Kidney tubule cell (primary cell): Measurements from ENCODE around the gene PTGER2.

Experiments used
- DNase-seq: peaks from one replicate; pipeline ENCODE4 v3.0.0-alpha.2; 2018; ENCODE audit warnings: low spot score

Gene PTGER2

DNA sequence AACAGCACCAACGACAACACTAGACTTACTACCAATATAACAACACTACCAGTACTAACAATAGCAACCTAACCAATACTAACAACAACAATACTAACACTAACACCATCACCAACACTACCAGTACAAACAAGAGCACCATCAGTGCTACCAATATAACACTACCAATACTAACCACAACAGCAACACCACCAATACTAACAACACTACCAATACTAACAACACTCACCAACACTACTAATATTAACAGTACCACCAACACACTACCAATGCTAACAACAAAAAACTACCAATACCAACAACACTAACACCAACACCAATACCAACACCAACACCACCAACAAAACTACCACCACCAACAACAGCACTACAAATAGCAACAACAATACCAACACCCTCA is 25.1 kb downstream of the PTGER2 start:
- no peak for DNase-seq

DNA sequence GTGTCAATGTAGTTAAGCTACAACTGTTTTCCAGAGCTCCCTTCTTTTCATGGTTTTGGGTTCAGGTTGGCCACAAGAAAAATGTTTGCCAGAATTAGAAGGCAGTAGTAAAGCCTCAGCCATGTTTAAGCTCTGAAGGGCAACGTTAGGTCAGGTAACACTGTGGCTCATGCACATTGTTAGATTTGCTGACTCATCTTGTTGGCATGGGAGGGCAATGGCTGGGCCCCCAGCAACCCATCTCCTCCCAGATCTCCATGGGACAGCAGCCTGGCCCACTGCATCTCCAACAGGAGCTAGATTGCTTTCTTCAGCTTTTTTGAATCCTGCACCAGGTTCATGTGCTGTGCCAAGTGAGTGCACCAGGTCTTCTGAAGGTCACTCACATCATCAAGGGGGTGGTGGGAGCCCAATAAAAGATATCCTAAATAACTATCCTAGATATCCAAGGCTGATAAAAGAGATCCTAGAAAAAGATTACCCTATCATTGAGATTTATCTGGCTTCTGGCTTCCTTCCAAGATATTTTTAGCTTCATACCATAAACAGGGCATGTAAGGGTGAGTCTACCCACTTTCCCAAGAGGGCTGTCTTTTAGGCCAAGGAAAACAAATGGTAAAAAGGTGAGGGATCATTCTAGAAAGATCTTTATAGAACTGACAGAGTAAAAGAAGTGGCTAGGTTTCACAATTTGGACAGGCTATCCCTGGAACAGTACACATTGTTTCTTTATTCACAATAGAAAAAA is 28.9 kb downstream of the PTGER2 start:
- peak; percentile 85 for DNase-seq

DNA sequence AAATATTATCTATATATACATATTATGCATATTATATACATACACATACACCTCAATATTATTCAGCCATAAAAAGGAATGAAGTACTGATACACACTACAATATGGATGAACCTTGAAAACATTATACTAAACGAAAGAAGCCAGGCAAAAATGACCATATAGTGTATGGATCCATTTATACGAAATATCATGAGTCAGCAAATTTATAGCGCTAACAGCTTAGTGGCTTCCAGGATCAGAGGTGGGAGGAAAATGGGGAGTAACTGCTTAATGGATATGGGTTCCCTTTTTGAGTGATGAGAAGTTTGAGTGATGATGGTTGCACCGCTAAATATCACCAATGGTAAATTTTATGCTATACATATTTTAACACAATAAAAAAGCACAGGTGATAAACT is 32.7 kb downstream of the PTGER2 start:
- DNase-seq = no peak

DNA sequence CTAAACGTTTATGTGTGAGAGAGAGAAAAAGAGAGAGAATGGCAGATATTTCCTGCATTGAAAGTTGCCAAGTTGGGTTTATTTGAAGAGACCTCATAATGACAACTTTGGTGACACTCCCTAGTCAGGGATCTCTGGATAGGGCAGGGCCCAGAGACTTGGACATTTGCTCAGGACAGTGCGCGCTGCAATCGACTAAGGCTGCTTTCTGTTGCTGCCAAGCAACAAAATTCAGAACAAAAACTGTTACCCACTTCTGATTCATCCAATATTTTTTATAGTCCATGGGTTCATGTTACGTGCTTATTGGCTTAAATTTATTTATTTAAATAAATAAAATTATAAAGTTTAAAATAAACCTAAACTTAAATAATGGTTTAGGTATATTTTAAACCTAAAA is 34.2 kb downstream of the PTGER2 start:
- DNase-seq = peak; percentile 47

DNA sequence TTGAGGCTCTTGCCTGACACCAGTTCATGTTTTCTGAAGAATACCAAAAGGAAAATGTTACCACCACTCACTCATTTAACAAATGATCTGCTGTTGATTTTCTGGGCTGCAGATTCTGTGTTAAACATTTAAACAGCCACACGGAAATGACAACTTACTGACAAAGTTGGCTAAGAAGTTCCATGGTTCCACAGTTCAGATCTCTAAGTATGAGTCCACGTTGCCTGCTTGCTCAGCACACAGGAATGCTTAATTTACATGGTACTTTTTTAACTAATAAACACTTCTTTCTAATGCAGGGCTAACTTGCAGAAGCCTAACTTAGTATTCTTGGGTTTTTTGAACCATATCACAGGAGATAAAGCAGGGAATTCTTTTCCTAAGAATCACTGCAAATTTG is 34.7 kb downstream of the PTGER2 start:
- peak; percentile 82 for DNase-seq

DNA sequence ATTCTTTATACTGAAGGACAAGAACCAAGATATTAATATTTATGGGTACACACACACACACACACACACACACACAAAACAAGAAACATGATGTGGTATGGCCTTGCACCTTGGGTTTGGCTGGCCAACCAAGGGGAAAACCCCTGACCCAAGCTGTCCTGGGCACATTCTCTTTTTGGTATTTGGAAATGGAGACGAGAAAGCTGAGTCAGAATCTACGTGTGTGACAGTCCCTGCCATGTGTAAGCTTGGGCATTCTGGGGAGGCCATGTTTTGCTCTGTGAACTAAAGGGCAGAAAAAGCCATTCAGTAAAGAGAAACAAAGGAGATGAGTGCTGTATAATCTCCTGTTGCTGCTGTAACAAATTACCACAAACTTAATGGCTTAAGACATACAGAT is 35.6 kb downstream of the PTGER2 start:
- DNase-seq = peak; percentile 77

DNA sequence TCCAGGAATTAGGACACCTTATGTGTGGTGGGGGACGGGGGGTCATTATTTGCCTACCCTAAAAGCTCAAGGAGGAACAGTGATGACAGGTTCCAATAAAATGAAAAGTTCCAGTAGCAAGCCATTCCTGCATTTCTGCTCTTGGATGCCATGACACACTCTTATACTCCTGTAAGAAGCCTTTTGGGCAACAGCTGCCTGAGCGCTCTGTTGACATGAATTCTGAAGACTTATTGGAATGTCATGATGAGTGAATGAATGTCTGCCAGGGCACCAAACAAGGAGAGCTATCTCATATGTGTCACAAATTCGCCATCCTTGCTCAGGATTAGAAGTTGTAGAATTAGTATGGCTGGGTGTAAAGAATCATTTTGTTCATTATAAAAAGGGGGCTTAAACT is 36.3 kb downstream of the PTGER2 start:
- DNase-seq = peak; percentile 32

DNA sequence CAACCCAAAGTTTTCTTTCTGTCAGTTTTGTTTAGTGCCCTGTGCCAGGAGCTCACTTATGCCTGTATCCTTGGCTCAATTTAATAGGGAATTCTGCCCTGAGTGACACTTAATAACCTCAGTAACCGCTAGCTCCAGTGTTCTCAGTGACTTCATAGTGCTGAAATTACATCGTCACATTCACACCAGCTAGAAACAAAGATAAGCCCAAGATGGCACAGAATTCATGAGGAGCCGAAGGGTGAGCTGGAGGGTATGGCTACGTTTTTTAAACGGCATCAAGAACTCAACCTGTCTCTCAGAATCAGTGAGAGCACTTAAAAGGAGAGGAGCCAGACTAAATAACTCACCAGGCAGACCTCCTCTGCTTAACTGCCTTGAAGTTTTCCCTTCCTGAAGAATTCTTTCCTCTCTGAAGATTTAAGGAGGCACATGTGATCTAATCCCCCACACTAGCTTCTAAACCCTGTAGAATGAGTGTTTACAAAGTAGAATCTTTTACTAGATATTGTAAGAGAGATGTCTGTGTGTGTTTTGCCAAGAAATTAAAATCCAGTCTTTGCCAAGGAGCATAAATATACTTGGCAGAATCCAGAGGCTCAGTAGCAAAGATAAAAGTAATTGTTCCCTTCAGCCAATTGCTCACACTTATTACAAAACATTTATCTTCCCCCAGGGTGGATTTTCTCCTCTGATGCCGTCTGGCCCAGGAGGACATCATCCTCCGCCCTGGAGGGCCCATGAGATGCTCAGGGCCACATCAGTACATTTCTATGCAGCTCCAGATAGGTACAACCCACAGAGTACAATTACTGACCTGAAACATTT is 37.3 kb downstream of the PTGER2 start:
- DNase-seq = peak; percentile 55

DNA sequence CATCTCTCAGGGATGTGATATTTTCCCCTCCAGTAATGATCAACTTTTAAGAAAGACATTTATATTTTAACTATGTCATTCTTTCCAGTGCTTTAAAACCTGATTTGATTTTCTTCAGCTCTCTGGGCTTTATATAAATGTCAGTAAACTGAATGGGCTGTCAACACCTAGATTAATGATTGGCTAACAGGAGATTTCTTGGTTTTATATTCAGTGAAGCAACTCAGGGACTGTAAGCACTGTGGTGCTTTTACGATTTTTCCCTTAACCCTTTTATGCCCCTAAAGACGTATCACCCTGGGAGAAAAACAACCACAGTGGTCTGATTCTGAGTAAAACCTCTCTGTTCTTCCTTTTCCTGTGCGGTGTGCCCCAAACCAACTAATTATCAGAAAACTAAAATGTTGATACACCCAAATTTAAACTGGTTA is 38.0 kb downstream of the PTGER2 start:
- DNase-seq = peak; percentile 87

DNA sequence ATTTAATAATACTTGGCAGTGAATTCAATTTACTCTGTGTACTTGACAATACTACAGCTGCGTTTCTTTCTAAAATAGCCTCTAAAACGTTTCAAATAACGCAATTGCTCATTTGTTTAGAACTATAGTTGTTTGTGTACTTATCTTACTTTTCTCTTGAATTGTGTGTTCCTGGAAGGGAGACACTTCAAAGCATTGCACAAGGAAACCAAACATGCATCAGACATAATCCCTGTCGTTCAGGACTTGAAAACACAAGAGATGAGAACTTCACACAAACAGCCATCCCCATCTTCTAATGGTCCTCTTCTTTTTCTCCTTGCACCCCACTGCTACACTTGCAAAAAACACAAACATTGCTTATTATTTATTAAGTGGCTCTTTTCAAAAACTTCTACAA is 38.5 kb downstream of the PTGER2 start:
- DNase-seq = no peak

DNA sequence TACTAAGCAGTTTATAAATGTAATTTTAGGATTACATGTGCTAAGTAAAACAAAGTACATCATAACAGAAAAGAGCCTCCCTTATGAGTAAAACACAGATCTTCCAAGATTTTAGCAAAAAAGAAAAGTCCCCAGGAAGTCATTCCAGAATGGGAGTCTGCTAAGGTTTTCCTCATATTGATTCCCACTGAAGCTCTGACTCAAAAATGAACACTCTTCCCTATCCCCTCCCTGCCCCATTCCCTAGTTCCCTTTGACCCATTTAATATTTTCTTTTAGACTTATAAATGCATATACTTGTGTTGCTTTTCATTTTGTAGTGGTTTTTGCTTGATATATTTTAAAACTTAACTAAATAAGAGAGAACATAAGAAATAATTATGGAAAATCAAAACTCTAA is 40.1 kb downstream of the PTGER2 start:
- peak; percentile 50 for DNase-seq

DNA sequence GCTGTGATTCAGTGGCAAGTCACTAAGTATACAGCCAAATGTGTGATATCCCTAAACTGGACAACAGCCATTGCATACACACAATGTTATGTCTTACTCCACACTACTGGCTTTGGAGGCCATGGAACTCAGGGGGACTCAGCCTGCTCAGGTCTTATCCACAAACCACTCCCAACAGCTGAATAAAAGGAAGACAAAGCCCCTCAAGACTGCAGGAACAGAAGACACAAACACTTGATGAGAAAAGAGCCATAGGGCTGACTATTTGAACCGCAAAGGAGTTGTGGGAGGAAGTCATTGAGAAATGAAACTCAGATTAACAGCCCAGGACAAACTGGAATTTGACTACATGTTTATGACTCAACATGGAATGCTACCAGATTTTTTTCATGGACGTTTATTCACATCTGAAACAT is 40.9 kb downstream of the PTGER2 start:
- peak; percentile 91 for DNase-seq

DNA sequence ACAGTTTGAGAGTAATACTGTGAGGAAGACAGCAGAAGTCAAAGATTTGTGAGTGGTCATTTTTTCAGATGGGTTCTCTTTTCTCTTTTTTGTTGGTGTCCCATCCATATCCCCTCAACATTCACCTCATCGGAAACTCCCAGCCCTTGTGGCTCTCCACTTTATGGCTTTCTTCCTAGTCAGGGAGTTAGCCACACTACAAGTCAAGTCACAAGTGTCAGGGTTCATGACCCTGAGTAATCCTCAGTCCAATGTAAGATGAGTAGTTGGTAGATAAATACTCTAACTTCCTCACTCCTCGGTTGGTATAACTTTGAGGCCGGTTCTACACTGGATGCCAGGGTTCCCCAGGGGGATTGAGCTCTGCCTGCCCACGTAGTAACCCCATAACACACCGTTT is 41.4 kb downstream of the PTGER2 start:
- DNase-seq = peak; percentile 58

DNA sequence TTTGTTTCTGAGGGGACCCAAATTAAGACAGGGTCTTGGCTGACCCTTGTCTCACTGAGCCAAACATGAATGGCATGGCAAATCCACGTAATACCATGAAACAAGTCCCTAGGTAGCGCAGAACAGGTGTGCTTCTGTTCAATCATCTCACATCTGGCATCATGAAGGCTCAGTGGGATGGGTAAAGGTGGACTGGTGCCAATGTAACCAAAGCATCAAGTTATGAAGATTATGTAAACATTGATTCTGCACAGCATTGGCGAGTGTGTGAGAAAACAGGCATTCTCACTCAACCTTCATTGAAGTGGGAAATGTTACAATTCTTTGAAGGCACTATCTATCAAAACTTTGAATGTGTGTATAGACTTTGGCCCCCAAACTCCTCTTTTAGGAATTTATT is 41.9 kb downstream of the PTGER2 start:
- DNase-seq = no peak

DNA sequence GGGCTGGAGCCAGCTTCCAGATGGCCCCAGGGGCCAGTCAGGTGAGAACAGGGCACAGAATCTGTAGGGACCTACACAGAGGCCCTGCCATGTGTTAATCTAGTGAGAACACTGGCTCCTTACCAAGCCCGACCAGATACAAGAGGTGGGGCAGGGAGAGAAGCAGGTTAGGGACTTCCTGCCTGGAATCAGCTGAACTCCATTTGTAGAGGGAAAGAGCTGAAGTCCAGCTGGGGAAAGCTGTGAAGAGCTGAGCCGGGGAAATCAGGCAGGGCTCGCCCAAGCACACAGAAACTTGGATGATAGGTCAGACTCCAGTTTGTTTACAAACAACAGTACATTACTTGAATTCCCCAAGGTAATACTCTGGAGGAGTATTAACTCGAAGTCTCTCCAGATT is 46.7 kb downstream of the PTGER2 start:
- DNase-seq = no peak

DNA sequence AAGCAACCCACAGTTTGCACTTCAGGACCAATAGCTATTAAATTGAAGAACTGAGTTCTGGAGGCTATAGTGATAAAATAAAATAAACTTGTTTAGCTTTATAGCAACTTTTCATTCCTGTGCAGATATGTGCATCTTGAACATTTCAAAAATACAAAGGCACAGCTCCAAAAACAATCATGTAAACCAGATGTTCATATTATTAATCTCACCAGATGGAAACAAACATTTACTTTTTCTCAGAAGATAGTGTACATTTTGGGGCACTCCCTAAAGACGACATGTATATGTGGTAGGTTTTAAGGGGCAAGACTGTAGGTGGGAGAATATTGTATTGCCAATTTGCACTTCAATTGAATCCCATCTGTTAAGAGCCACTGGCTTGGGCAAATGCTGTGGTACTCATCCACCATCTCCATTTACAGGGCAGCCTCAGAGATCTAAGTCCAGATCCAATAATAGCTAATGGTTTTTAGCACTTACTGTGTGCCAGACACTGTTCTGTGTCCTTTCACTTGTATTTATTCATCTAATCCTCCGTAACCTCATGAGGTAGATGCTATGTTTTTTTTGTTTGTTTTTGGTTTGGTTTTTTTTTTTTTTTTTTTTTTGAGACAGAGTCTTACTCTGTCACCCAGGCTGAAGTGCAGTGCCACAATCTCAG is 49.1 kb downstream of the PTGER2 start:
- no peak for DNase-seq

DNA sequence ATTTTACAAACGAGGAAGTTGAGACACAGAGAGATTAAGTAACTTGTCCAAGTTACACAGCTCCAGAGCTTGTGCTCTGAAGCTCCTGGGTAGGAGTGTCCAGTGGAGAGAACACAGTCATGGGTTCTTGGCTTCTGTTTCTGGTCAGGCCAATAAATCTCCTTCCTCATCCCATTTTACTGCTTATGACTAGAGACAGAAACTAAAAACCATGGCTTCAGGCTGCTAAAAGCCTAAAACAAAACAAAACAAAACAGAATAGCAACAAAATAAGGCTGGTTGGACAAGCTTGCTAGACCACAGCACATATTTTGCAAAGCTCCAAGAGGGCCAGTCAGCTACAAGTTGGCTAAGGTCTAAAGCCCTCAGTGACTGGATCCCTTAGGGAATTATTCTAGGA is 49.8 kb downstream of the PTGER2 start:
- no peak for DNase-seq

DNA sequence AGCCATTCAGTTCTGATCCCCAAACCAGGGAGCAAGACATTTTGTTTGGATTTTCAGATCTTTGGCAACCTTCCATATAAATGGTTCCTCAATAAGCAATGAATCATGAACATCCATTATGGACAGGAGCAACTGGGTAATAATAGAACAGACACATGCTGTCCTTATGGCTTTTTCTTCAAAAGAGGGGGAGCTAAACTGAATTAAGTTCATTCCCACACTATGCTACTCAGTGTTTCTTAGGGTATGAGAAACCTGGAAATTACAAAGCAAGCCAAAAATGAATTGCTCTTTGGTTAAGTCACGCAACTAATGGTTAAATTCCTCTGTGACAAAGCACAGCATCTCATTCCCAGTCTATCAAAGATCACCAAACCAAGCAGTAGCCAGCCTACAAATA is 51.0 kb downstream of the PTGER2 start:
- no peak for DNase-seq

DNA sequence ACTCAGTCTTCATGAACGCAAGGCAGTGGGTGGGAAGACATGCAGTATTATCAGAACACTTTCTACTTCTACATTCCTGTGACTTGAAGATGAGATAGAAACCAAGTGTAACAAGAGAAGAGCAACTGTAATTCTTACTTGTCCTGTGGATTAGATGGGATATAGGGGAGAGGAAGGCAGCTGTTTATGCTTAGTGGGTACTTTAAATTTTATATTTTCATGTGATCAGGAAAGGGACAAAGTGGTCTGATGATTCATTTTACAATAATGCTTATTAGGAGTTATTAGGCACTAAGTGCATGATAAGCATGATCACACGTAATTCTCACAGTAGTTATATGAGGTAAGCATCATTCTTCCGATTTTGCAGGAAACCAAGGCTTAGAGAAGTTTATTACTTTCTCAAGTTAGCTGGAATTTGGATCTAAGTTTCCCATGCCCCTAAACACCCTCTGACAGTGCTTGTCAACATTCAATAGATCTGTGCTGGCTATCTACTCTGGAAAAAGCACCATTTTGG is 52.7 kb downstream of the PTGER2 start:
- DNase-seq = no peak

DNA sequence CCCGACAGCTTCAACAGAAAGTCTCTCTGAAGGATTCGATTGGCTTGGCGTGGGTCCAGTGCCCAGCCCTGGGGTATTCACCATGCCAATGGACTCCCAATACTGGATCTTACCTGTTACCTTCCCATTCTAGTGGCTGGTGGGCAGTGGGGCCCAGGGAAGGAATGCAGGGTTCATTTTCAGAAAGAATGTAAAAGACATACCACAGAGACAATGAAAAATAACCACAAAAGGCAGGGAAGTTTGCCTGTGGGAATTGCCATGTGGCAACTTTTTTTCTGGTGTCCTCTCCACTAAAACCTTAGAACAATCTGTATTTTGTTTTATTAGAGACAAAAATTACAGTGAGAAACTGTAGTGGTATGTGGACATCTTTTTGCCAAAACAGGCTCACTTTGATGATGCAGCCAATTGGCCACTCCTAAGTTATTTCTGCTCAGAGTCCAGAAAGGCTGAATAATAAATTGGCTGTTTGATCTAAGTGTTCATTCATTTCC is 55.2 kb downstream of the PTGER2 start:
- peak; percentile 33 for DNase-seq

DNA sequence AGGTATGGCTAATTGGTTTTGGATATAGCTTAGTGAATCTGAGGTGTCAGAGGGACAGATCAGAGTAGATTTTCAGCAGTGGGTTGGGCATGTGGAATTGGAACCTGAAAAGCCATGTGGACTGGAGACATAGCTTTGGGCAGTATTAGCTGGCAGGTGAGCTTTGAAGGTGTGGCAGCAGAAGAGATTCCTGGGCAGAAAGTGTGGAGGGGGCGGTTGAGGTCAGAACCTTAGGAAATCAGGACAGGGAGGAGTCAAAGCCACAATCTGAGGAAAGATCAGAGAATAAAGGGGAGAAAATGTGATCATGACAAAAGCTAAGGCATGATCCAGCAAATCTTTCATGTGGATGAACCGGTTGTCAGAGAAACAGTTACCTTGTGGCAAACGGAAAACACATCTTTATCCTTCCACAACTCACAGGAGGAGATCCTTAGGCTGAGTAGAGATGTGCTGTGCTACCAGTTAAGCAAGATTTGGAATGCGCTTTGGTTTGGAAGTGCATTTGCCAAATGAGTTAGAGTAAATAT is 56.4 kb downstream of the PTGER2 start:
- no peak for DNase-seq

DNA sequence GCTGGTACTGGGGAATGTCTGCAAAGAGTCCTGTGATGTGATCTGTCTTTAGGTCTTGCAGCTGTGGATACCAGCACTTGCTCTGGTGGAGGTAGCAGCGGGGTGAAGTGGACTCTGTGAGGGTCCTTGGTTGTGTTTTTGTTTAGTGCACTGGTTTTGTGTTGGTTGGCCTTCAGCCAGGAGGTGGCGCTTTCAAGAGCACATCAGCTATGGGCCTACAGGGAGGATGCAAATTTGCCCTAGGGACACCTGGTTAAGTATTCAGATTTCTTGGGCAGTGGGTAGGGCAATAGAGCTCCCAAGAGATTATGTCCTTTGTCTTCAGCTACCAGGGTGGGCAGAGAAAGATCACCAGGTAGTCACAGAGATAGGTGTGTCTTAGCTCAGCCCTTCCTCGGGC is 63.8 kb downstream of the PTGER2 start:
- no peak for DNase-seq
